HG03442 (cell line): ENCODE measurements around the gene C3orf18.
A peak's percentile ranks its signal among the peaks of the same experiment; 100 is the strongest.

Experiments used
- ATAC-seq: cut with Tn5 transposase; IDR thresholded peaks from one replicate; pipeline ENCODE4 v1.9.1; 2021; ENCODE audit warnings: mild to moderate bottlenecking, moderate library complexity; ENCODE audit not compliant: unreplicated experiment

The C3orf18 gene

DNA sequence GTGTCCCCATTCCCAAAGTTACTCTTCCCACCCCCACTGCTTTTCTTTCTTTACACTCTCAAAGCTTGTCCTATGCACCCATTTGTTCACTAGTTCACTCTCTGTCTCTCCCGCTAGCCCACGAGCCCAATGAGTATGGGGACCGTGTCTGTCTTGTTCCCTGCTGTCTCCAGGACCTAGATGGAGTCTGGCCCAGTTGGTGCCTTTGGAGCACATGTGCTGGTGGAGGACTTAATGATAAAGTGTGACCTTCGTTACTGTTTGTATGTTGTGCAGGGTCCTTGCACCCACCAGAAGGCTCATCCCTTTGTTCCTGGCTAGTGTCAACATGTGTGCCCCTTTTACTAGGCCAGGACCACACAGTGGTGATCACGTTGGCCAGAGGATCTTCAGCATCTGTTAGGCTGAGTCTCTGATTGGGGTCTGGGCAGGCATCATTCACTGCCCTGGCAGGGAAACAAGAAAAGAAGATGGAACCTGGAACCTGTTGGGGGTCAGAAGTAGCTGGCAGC, 36.6 kb upstream of the C3orf18 start:
- ATAC-seq: no peak

DNA sequence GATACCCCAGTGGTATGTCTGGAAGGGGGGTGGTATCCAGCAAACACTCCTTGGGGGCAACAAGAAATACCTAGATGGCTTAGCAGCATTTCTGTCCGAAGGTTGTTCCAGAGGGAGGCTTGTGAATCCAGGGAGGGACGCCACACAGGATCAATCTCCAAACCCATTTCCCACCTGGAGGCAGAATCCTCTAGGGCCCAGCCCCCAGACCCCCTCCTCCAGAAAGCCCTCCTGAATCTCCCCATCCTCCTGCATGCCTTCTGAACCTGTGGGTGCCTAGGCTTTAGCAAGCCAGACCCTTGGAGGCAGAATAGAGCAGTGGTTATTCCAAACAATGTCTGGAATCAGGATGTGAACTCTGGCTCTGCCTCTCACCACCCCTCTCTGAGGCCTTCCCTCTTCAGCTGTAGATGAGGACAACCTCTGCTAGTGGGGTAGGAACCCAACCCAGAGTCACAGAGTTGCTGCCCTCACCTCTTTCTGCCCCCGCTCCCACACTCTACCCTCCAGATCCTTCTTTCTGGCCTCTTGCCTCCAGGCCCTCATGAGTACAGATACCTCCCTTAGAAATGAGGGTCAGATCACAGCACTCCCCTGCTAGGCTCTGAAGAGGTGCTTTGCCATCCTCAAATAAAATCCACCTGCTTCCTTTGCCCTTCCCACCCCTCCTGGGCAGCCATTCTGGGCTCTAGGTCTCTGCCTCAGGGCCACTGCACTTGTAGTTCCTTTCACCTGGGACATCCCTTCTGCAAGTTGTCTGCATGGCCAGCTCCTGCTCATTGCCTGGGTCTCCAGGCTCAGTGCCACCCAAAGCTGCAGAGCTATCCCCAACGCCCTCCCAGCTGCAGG, 35.9 kb upstream of the C3orf18 start:
- no peak for ATAC-seq

DNA sequence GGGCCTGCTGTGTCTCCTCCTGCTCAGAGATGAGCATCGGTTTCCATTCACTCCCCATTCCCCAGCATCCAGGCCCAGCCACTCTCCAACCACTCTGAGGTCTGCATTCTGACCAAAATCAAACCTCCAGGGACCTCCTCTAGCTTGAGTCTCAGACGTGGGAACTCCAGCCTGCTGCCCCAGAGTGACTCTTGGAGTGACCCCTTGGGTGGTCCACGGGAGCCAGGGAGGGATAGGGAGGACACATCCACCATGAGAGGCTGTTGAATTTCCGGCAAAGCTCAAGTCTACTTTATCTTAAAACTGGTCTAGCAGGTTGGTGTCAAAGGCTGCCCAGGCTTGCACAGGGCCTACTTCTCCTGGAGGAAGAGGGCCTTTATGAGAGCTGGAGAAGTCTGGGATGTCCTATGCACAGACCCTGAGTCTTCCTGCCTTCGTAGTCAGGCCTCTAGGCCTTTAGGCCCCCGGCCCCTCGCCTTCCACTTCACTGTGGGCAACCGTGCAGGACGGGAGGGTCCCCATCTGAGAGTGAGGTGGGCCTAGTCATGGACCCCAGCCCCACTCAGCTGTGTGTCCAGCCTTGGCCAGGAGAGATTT, 35.1 kb upstream of the C3orf18 start:
- no peak for ATAC-seq

DNA sequence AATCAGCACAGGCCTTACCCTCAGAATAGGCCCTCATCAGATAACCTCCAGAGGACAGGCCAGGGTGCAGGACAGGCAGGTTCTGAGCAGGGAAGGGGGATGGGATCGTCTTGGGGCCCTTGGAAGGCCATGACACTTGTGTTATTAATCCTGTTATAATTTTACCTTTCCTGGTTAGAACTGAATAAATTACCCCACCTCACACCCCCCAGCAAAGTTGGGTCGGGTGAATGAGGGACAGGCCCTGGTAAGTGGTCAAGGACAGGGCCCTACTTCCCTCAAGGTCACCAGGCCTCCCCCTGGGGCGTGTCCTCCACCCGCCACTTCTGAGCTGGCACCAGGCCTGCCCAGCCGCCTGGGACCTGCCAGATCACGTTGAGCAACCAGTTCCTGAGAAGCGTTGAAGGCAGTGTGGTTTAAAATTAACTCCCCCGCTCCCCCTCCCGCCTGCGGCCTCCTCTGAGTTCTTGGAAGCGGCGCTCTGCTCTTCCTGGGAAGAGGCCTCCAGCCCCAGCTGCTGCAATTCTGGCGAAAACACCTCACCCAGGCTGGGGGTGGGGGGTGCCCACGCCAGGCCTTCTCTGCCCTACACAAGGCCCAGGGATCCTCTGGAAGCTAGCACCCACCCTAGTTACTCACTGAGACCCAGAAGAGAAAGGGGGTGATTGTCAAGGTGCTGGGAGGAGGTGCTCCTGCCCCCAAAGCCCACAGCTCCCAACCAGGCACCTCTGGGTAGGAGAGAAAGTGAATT, 33.5 kb upstream of the C3orf18 start:
- peak; percentile 65 for ATAC-seq

DNA sequence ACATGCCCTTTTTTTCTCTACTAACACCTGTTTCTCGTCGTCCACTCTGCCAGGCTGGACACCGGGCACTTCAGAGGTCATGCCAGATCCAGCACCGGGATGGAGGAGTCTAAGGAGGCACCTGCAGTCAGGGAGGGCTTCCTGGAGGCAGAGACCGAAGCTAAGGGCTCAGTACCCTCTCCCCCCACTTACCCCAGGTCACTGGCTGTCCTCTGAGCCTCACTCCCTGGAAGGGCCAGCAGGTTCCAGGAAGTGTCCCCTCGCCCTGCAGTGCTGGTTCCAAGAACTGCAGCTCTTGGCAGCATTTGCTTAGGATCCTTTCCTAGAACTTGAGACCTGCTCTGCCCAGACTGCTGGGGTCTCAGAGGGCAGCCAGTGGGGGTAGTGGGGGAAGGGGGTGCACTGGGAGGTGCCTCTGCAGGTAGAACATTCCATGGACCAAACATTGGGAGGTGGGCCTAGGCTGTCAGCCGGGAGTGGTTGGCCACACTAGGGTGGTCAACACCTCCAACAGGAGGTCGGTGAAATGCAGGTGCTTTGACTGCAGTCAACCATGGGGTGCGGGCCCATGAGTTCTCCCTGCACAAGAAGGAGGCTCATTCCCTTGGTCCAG, 32.7 kb upstream of the C3orf18 start:
- ATAC-seq: no peak

DNA sequence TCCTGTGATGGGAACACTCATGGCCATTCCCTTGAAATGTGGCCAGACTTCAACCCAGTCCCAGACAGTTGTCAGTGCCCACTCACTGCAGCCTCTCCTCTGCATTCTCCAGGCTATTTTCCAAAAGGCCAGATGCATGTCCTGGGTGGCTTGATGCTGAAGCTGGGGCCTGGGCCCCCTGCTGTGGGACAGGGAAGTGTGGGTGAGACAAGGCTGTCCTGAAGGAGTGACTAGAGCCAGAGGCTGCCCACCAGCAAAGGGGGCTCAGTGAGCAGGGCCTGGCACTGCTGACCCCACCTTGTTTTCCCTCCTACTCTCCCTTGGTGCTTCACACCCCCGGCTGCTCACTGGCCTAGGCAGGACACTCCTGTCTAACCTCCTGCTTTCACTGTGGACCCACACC, 32.2 kb upstream of the C3orf18 start:
- no peak for ATAC-seq

DNA sequence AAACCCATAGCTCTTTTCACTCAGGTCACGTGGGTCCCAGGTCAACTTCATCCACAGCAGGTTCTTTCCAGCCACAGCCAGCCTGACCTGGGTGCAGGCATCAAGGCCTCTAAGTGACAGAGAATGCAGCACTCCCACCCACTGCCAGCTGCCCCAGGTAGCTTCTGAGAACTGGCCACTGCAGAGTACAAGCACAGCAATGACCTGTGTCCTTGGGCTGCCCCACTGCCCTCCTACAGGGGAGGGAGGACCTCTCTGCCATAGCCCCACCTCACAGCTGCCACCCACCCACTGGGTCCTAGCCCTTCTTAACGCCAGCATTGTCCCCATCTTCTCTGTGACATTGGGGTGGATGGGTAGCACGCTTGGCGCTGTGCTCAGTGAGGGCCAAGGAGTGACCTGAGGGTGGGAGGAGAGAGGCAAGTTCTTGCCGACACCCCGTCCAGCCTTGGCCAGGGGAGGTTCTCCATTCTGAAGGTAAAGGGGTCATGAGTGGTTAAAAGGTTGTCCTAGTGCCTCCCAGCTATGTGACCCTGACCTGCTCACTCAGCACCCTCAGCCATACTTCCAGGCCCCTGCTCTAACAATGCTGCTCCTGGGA, 31.7 kb upstream of the C3orf18 start:
- no peak for ATAC-seq

DNA sequence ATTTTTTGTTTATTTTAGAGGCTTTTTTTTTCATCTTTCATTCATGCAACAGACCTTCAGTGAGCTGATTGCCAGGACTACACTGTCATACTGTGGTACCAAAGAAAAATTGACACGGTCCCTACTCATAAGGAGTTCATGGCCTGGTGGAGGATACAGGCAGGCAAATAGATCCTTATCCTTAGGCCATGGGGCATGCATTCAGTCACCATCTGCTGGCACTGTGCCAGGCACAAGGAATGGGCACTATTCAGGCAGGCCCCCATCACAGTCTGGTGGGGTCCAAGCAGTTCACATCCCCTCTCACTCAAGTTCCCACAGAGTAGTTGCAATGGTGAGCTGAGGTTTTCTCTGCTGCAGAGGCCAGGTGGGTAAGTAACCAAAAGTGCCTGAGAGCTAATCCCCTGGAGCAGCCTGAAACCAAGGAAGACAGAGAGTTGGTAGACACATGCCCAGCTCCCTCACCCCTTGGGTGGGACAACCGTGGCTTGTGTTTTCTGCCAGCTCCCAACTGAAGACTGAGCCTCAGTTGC, 26.8 kb upstream of the C3orf18 start:
- no peak for ATAC-seq

DNA sequence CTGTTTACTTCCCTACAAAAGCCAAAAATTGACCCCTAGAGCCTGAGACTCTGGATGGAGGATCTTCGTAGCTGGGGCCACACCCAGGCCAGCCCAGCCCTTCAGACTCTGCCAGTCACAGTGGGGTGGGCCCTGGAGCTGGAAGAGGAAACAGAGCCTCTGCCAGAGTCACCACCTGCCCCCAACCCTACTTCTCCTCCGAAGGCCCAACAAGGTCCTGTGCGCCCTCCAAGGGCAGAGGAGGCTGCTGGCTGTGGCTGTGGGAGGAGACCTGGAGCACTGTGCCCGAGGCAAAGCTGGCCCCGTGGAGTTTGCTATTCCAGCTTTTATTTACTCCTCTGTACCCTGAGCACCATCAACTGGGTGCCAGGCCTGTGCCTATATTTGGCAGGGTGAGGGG, 25.0 kb upstream of the C3orf18 start:
- ATAC-seq: no peak

DNA sequence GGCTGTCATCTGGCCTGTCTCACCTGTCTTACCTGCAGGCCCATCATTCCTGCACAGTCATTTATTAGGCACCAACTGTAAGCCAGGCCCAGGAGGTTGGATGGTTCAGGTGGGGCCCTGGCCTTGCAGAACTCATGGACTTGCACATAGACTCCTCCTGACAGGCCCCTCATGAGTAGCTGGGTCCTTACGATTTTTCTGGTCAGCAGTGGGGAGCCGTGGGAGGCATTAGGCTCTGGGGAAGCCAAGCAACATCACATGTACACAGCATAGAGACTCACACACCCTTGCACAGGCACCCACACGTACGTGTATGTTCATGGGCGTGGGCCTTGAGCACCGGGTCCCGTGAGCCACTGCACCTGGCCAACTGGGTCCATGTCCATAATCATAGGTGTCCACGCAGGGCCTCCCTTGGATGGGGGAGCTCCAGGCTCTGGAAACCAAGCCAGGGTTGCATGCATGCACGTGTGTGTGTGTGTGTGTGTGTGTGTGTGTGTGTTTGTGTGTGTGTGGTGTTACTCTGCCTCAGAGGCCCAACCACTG, 23.7 kb upstream of the C3orf18 start:
- ATAC-seq: peak; percentile 2

DNA sequence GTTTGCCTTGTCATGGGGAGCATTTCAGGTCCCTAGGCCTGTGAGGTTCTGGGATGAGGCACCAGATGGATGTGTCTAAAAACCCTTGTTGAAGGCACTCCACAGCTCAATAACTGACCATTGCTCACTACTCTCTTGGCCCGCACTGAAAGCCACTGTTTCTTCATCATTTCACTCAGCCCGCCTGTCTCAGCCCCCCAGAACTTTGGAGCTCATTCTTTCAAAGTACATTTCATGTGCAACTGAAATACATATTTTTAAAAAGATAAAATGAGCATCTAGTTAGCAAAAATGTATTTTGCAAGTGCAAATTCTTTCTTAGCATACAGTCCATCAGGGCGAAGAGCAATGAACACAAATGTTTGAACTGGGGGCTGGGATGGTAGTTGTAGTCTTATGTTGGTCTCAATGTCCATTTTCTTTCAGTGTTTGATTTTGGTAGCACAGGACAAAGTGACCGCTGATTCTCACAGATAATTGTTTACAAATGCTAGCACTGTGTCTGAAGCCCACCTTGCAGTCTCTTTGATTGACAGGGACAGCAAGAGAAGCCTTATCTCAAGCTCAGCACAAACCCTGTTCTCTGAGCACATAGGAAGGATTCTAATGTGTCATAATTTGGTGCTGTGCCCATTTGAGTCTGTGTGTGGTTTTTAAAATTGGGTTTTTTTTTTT, 21.3 kb upstream of the C3orf18 start:
- no peak for ATAC-seq

DNA sequence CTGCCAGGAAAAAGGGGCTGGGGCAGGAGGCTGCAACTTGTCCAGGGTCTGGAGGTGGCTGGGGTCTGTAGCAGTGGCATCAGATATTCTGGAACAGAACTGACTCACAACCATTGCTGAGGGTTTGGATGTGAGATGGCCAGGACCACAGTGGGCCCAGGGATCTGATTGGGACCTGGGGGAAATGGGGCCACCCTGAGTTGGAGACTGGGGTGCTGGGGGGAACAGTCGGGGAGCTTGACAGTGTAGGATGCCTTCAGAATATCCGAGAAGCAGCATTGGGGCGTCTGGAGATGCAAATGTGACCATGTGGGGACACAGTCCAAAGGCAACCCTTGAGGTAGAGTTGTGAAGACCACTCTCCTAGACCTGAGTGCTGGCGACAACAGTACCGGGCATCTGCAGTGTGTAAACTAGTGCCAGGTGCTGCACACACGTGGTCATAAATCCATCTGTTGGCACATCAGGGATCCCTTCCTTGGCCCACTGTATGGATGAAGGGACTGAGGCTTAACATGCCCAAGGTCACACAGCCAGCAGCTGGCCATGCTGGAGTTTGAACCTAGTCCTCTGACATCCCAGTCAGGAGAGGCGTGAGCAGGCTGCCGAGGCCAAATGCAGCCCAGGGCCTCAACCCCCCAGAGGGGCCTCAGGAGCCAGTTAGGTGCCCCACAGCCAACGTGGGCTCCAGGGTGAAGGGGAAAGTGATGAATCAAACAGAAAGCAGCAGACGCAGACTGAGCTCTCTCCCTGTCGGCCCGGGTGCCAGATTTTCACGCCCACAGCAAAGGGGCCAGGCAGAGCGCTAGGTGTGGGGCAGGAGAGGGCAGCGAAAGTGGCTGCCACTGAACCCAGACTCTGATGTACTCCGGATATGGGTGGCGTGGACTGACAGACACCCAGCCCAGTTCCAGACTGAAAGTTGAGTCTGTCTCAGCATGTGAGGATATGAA, 20.5 kb upstream of the C3orf18 start:
- peak; percentile 39 for ATAC-seq

DNA sequence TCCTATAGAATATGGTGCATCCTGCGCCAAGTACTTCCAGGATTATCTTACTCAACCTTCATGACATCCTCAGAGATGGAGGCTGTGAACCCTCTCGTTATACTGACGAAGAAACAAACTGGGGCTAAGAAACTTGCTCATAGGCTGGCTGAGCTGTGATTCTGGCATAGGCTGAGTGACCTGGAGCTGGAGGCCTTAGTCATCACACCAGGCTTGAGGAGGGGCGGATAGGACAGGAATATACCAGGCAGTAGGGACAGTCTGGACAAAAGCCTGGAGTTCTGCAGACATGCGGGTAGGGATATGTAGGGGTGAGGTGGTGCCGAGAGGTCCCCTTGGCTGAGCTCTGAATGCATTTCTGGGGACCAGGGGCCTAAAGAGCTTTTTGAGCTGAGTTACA, 19.8 kb upstream of the C3orf18 start:
- no peak for ATAC-seq

DNA sequence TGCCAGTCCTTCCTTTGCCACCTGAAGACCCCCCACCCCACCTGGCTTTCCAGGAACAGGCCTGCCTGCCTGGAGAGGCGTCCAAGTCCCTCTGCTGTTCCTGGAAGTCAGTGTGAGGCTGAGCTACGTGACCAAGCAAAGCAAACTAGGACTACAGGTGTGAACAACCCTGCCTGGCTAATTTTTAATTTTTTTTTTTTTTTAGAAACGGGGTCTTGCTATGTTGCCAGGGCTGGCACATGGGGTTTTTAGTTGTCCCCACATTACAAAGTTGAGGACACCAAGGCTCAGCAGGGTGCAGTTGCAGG, 19.2 kb upstream of the C3orf18 start:
- ATAC-seq: no peak

DNA sequence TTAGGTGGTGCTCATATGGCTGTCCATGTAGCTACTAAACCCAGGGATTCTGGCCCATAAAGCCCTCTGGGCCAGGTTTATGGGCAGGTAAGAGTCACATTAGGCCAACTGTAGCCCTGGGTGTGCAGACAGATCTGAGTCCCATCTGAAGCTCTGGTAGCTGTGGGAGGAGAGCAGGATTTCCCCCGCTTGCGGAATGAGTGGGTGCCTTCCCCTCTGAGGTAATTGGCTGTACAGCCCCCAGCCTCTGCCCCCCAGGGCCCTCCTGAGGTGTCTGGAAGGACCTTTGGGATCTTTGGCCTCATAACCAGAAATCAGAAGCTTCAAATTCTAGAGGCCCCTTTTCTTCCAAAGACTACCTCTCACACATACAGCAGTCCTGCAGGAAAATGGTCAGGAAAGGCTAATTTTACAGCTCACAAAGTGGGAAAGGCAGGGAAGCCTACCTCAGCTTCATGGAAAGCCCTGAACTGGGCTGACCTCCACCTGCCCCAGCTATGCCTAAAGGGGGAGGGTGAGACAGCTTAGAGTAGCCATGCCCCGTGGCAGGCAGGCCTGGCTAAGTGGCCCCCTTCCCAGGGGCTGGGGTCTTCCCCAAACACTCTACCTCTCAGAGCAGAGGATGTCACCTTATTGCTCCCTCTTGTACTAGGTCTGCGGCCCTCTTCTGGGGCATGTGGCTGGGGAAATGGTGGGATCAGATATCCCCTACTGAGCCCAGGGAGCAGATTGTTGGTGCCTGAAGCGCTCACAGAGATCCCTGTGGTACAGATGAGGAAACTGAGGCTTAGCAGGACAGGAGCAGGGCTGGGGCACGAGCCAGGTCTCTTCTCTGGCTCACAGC, 18.6 kb upstream of the C3orf18 start:
- no peak for ATAC-seq

DNA sequence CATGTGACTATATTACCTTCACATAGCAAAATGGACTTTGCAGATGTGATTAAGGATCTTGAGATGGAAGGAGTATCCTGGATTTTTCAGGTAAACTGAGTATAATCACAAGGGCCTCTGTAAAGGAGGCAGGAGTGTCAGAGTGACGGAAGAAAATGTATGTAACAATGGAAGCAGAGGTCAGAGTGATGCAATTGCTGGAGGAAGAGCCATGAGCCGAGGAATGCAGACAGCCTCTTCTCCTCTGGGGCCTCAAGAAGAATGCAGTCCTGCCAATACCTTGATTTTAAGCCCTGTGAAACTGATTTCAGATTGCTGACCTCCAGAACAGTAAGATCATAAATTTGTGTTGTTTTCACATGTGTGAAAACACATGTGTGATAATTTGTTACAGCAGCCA, 16.8 kb upstream of the C3orf18 start:
- no peak for ATAC-seq

DNA sequence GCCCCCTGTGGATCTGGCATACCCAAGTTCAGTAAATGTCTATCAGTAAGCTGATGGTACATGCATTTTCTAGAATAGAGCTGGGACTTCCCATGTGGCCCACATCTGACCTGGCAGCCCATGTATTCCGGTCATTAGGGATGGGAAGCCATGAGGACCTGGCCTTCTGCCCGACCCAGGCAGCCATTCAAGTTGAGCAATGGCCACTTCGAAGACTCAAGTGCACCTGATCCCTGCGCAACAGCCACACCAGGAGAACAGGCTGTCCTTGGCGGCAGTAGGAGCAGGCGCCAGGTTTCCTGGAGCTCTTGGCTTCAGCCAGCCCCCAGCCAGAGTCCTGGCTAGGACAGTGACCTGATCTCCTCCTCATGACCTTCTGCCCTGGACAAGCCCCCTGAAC, 16.4 kb upstream of the C3orf18 start:
- ATAC-seq: no peak

DNA sequence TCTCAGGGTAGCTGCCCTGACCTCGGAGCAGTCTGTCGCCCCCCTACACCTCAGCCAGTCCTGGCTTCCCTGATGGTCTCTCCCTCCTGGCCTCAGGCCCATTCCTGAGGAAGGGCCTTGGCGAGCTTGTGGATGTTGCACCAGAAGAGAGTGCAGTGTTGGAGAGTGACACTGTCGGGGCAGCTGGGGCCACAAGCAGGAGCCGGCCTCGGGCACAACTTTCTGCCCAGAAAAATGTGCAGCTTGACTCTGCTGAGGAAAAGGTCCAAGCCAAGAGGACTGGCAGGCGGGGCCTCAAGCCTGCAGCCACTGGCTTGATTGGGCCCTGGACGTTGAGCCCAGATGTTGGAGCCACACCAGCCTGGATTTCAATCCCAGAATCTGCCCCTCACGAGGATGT, 14.5 kb upstream of the C3orf18 start:
- ATAC-seq: no peak
